ENCODE measurements around the gene PTPRG. TPM values are rescaled to one million over a fixed set of nuclear protein-coding genes. Genes with fewer than 3 reads are reported as not detected.

PTPRG gene
- total RNA-seq, 1 donor from 2014 or later, result 44.3 TPM

DNA sequence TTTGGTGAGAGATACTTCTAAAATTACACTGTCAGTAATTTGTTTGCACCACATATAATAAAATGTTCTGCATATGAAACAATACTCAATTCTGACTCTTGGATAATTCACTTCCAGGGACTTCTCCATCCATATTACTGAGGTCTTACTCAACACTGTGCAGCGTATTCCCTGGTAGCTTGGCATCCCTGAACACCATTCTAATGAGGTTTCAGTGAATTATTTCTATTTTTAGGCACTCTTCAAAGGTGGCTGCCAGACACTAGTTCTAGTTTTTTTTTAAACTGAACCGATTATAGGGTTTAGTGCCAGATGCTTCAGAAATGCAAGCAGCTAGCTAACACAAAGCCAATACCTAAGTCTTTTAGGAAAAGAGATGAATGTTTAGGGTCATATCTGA lies 528.7 kb downstream of the PTPRG start:
- no peaks in the 10 kb centered on the region for H3K9me3 Mint-ChIP-seq (ENCODE audit: low read depth)
- TF ChIP-seq, protein P1, sequence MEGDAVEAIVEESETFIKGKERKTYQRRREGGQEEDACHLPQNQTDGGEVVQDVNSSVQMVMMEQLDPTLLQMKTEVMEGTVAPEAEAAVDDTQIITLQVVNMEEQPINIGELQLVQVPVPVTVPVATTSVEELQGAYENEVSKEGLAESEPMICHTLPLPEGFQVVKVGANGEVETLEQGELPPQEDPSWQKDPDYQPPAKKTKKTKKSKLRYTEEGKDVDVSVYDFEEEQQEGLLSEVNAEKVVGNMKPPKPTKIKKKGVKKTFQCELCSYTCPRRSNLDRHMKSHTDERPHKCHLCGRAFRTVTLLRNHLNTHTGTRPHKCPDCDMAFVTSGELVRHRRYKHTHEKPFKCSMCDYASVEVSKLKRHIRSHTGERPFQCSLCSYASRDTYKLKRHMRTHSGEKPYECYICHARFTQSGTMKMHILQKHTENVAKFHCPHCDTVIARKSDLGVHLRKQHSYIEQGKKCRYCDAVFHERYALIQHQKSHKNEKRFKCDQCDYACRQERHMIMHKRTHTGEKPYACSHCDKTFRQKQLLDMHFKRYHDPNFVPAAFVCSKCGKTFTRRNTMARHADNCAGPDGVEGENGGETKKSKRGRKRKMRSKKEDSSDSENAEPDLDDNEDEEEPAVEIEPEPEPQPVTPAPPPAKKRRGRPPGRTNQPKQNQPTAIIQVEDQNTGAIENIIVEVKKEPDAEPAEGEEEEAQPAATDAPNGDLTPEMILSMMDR (IDR thresholded peaks at IDR 0.05; ENCODE audit: unreplicated experiment), result no peak
- no peak for DNase-seq (ENCODE audit: low spot score, unreplicated experiment)
- no peak overlapping the region for H3K27ac Mint-ChIP-seq
- no peaks in the 10 kb centered on the region for H3K27me3 Mint-ChIP-seq
- H3K4me1 Mint-ChIP-seq (ENCODE audit: low read depth), result peaks cover 2% of the 10 kb centered on the region
- no peaks in the 10 kb centered on the region for H3K36me3 Mint-ChIP-seq (ENCODE audit: insufficient read depth)
- H3K4me3 Mint-ChIP-seq (ENCODE audit: low read depth), result no peak overlapping the region

DNA sequence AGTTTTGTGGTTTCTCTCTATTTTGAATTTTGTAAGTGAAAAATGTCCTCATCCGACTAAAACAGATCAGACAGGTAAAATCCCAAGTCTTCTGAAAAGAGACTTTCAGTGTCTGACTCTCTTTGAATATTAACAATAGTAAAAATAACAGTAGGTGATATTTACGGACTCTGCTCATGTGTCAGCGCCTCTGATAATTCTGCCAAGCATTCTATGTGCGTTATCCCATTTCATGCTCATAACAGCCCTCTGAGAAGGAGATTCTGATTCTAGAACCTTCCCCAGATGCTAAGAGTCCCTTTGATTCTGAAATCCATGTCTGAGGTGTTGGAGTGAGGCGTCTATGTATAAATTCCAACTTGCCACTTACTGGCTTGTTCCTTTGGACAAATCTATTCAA lies 529.1 kb downstream of the PTPRG start:
- Mint-ChIP-seq H3K36me3 (ENCODE audit: insufficient read depth) (no peaks in the 10 kb centered on the region), H3K4me1 (ENCODE audit: low read depth) (peaks cover 2% of the 10 kb centered on the region), H3K9me3 (ENCODE audit: low read depth) (no peaks in the 10 kb centered on the region), H3K27ac (no peak overlapping the region), H3K27me3 (no peaks in the 10 kb centered on the region), H3K4me3 (ENCODE audit: low read depth) (no peak overlapping the region)
- TF ChIP-seq, protein P1 (IDR thresholded peaks at IDR 0.05; ENCODE audit: unreplicated experiment), result no peak
- no peak for DNase-seq (ENCODE audit: low spot score, unreplicated experiment)

DNA sequence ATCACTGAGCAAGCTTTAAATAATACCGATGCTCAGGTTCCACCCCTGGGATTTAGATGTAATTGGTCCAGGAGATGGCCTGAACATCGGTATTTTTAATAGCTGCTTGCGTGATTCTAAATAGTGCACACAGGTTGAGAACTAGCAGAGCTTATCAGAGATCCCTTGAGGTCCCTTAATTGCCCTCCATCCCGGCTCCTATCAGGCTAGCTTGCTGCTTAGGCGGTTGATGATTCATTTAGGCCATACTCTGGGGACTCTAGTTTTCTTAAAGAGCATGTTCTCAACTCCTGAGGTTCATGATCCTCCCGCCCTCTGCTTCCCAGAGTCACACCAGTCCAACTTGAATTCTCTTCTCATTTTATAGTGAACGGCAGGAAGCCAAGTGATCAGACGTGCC lies 531.7 kb downstream of the PTPRG start:
- no peak for DNase-seq (ENCODE audit: low spot score, unreplicated experiment)
- Mint-ChIP-seq H3K4me1 (ENCODE audit: low read depth) (peaks cover 2% of the 10 kb centered on the region), H3K9me3 (ENCODE audit: low read depth) (no peaks in the 10 kb centered on the region), H3K27me3 (no peaks in the 10 kb centered on the region), H3K4me3 (ENCODE audit: low read depth) (no peak overlapping the region), H3K36me3 (ENCODE audit: insufficient read depth) (no peaks in the 10 kb centered on the region), H3K27ac (no peak overlapping the region)
- TF ChIP-seq, protein P1 (IDR thresholded peaks at IDR 0.05; ENCODE audit: unreplicated experiment), result no peak

DNA sequence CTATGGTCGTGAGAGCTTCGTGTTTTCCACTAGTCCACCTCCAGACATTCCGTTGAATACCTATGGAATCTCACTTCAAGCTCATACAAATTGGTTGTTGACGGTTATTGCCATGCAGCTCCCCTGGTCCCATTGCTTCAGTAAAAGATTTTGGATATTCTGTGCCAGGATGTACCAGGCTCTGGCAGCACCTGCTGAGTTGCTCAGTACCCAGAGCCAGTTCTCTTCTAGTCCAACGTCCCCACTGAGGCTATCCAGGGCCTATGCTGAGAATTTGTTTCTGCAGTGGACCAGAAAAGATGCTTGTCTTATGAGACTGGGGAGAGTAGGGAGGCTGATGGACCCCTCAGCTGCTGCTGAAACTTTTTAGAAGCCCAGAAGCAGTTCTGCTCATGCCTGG lies 533.1 kb downstream of the PTPRG start:
- Mint-ChIP-seq H3K36me3 (ENCODE audit: insufficient read depth) (no peaks in the 10 kb centered on the region), H3K9me3 (ENCODE audit: low read depth) (no peaks in the 10 kb centered on the region), H3K4me1 (ENCODE audit: low read depth) (no peaks in the 10 kb centered on the region), H3K27me3 (no peaks in the 10 kb centered on the region), H3K27ac (no peak overlapping the region), H3K4me3 (ENCODE audit: low read depth) (no peak overlapping the region)
- TF ChIP-seq, protein P1 (IDR thresholded peaks at IDR 0.05; ENCODE audit: unreplicated experiment), result no peak
- DNase-seq (ENCODE audit: low spot score, unreplicated experiment), result no peak

DNA sequence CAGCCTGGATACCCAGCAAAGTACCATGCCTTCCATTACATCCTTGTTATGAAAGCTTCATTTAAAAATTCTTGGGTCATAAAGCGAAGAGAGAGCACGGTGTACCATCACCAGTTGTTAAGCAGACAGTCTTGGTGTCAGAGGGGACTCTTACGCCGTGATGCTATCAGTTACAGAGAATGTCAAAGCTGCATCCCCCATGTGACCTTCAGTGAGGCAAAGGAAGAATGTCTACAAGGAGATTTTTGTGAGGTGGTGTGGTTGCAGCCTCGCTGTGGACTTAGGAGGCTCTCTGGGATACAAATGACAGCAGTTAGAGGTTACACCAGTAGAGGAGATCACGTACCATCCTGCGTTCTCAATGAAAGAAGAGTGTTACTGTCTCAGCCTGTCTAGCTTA lies 533.7 kb downstream of the PTPRG start:
- Mint-ChIP-seq H3K36me3 (ENCODE audit: insufficient read depth) (no peaks in the 10 kb centered on the region), H3K4me3 (ENCODE audit: low read depth) (no peak overlapping the region), H3K4me1 (ENCODE audit: low read depth) (no peaks in the 10 kb centered on the region), H3K27ac (no peak overlapping the region), H3K9me3 (ENCODE audit: low read depth) (no peaks in the 10 kb centered on the region), H3K27me3 (no peaks in the 10 kb centered on the region)
- TF ChIP-seq, protein P1 (IDR thresholded peaks at IDR 0.05; ENCODE audit: unreplicated experiment), result no peak
- no peak for DNase-seq (ENCODE audit: low spot score, unreplicated experiment)
